GM13976 (cell line): ENCODE data around the gene KNDC1.

Experiments used
- DNase-seq: peaks from one replicate; pipeline ENCODE4 v3.0.0; 2012; ENCODE audit warnings: low spot score
- CTCF ChIP-seq: IDR thresholded peaks from 2 replicates; pipeline ENCODE4 v1.5.1; 2012; ENCODE audit warnings: borderline replicate concordance, mild to moderate bottlenecking; ENCODE audit not compliant: insufficient read depth; ENCODE audit errors: extremely low read depth, missing control alignments, control extremely low read depth
- in situ Hi-C: fragments of 300-500 bp; cut with MboI; formaldehyde crosslinking; loops from one replicate; pipeline ENCODE4 v1.12.0; 2022; ENCODE audit warnings: low sequenced_read_pairs, mixed read lengths, inconsistent platforms; ENCODE audit not compliant: unreplicated experiment

KNDC1 gene

GRCh38 chr10:133166828-133167692 is 7.0 kb downstream of the KNDC1 start:
- DNase-seq: no peak
- no peak for TF ChIP-seq CTCF
- in situ Hi-C loops: no loop called here

GRCh38 chr10:133167693-133168616 is 7.9 kb downstream of the KNDC1 start:
- no peak for DNase-seq
- in situ Hi-C loops: no loop called here
- TF ChIP-seq CTCF: no peak

- DNase-seq: no peak
- in situ Hi-C loops: no loop called here
- TF ChIP-seq CTCF: no peak
Observed at GRCh38 chr10:133168617-133169031, 8.6 kb downstream of the KNDC1 start.

GRCh38 chr10:133169173-133169947 is 9.3 kb downstream of the KNDC1 start:
- DNase-seq: no peak
- in situ Hi-C loops: no loop called here
- TF ChIP-seq CTCF: no peak

DNA sequence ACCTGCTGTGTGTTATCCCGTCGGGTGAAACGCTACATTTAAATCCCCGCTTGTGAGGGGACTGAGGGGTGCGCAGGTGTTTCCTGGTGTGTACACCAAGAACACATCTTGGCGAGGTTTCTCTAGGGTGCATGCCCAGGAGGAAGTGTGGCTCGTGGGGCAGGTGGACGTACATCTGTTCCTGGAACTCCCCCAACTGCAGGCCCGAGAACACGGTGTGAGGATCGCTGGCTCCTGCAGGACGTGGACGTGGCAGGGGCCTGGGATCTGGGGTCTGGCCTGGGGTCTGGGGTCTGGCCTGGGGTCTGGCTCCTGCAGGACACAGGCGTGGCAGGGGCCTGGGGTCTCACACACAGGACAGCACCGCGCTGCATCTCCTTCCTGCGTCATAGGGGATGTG is 10.1 kb downstream of the KNDC1 start:
- in situ Hi-C loops: no loop called here
- no peak for DNase-seq
- TF ChIP-seq CTCF: no peak

DNA sequence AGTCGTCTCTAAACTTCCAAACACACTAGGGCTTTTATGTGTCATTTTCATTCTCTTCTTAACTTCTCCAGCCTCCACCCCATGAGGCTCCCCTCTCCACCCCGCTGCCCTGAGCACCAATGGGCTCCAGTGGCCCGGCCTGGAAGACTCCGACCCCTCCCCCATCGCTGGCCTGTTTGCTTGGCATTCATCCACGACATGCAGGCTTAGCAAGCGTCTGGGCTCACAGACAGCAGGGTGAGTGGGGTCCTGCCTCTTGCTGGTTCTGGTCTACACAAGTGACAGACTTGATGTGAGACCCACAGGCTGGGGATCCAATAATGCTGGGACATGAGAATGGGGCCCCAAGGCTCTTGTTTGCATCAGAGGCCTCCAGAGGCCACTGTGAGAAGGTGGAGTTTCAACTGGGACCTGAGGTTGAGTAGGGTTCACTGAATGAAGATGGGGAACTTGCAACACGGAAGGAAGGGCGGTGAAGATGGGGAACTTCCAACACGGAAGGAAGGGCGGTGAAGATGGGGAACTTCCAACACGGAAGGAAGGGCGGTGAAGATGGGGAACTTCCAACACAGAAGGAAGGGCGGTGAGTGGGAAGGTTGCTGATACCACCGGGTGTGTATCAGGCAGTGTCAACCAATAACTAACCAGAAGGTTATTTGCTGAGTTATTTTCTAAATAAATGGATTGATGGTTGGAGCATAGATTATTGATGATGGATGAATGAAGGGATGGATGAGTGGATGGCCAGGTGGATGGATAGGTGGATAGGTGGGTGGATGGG is 14.0 kb downstream of the KNDC1 start:
- no peak for DNase-seq
- in situ Hi-C loops: no loop called here
- TF ChIP-seq CTCF: no peak
